Measurements from ENCODE around the gene STX10.
"Not testable (repeated sequence)": the region's sequence is repeated elsewhere in the genome, so short reads cannot be mapped to it uniquely, and the experiment has no call there.

STX10 gene

GRCh38 chr19:13150187-13150930 is at the start of gene STX10, which contains the start of gene IER2:
Gene STX10 (minus strand): TSS chr19:13150375. CDS start chr19:13150173, 202 bp downstream.
Gene IER2 (plus strand): TSS chr19:13150411. CDS start chr19:13153187, 2,776 bp downstream.
- DNase-seq (ENCODE audit: low read depth) = peak; percentile 71
- TF ChIP-seq CTCF (conservative IDR thresholded peaks at IDR 0.05; ENCODE audit: low read depth, low read length) = peak; percentile 54
- H3K4me3 ChIP-seq (ENCODE audit: low read length) = peak within 1 kb of the TSS; percentile 80

GRCh38 chr19:13198634-13199033 is 48.5 kb upstream of the STX10 start:
- TF ChIP-seq CTCF (conservative IDR thresholded peaks at IDR 0.05; ENCODE audit: low read depth, low read length) = no peak
- H3K4me3 ChIP-seq (ENCODE audit: low read length) = no peak overlapping the region
- no peak for DNase-seq (ENCODE audit: low read depth)

- no peak overlapping the region for H3K4me3 ChIP-seq (ENCODE audit: low read length)
- peak; percentile 12 for TF ChIP-seq CTCF (conservative IDR thresholded peaks at IDR 0.05; ENCODE audit: low read depth, low read length)
- no peak for DNase-seq (ENCODE audit: low read depth)
Measured at GRCh38 chr19:13195678-13196077, 45.5 kb upstream of the STX10 start.

GRCh38 chr19:13190781-13191540 is 40.8 kb upstream of the STX10 start:
- TF ChIP-seq CTCF (conservative IDR thresholded peaks at IDR 0.05; ENCODE audit: low read depth, low read length) = no peak
- DNase-seq (ENCODE audit: low read depth) = no peak
- H3K4me3 ChIP-seq (ENCODE audit: low read length) = no peak overlapping the region

- no peak for DNase-seq (ENCODE audit: low read depth)
- no peak overlapping the region for H3K4me3 ChIP-seq (ENCODE audit: low read length)
Measured at GRCh38 chr19:13189600-13189999, 39.4 kb upstream of the STX10 start.

GRCh38 chr19:13187419-13187818 is 37.2 kb upstream of the STX10 start:
- H3K4me3 ChIP-seq (ENCODE audit: low read length) = no peak overlapping the region
- no peak for TF ChIP-seq CTCF (conservative IDR thresholded peaks at IDR 0.05; ENCODE audit: low read depth, low read length)
- no peak for DNase-seq (ENCODE audit: low read depth)

More at GRCh38 chr19:13189600-13189999, 39.4 kb upstream of the STX10 start:
- no peak for TF ChIP-seq CTCF (conservative IDR thresholded peaks at IDR 0.05; ENCODE audit: low read depth, low read length)

- not testable (repeated sequence) for DNase-seq (ENCODE audit: low read depth); H3K4me3 ChIP-seq (ENCODE audit: low read length)
Measured at GRCh38 chr19:13186688-13187087, 36.5 kb upstream of the STX10 start.

GRCh38 chr19:13185763-13186657 is 35.8 kb upstream of the STX10 start:
- not testable (repeated sequence) for DNase-seq (ENCODE audit: low read depth); H3K4me3 ChIP-seq (ENCODE audit: low read length)

GRCh38 chr19:13184926-13185325 is 34.8 kb upstream of the STX10 start:
- H3K4me3 ChIP-seq (ENCODE audit: low read length); DNase-seq (ENCODE audit: low read depth): not testable (repeated sequence)

All from retinal pigment epithelial cell (primary cell).